Lower lobe of right lung (tissue), 2 donors: ENCODE measurements around the gene TMCO4. TPM values are rescaled to one million over a fixed set of nuclear protein-coding genes. Genes with fewer than 3 reads are reported as not detected.

Experiments used
- ATAC-seq, 2 donors: fragments of 200-7000 bp; cut with Tn5 transposase; one replicate each; pipeline ENCODE4 v1.9.1; 2020 to 2022; ENCODE audit warnings: mild to moderate bottlenecking in 2 of 2, moderate library complexity in 2 of 2
- DNase-seq: peaks from one replicate; pipeline ENCODE4 v3.0.0-alpha.2; 2020
- H3K27ac ChIP-seq: fragments of 200-600 bp; one replicate; pipeline ENCODE4 v1.8.0; 2022
- H3K27me3 ChIP-seq: fragments of 200-600 bp; one replicate; pipeline ENCODE4 v1.8.0; 2022; ENCODE audit warnings: low read depth
- H3K36me3 ChIP-seq: fragments of 200-600 bp; one replicate; pipeline ENCODE4 v1.8.0; 2022; ENCODE audit warnings: mild to moderate bottlenecking
- H3K4me1 ChIP-seq: fragments of 200-600 bp; one replicate; pipeline ENCODE4 v1.8.0; 2022
- H3K4me3 ChIP-seq: fragments of 200-600 bp; one replicate; pipeline ENCODE4 v1.8.0; 2022; ENCODE audit warnings: mild to moderate bottlenecking
- H3K9me3 ChIP-seq: fragments of 200-600 bp; one replicate; pipeline ENCODE4 v1.8.0; 2022
- intact Hi-C: fragments of 100-400 bp; cut with DNase I; formaldehyde crosslinking; loops from one replicate; pipeline ENCODE4 v1.11.0; 2022
- total RNA-seq: library from RNA; stranded (reverse); fragmentation: NEBNext Ultra II Directional; extraction: Animal tissue kit (Norgen Biotek cat#: 25700); gene quantifications from one replicate; pipeline ENCODE4 v1.2.1, GENCODE V29; 2021
- TF ChIP-seq, protein P1 (sequence below): fragments of 200-600 bp; IDR thresholded peaks from one replicate; pipeline ENCODE4 v1.8.0; 2022; ENCODE audit warnings: antibody characterized with exemption, mild to moderate bottlenecking
- donor health status: DM: no; HTN: yes; CAD: no; lungs with severe emphysema.

Gene TMCO4
- total RNA-seq, 1 donor from 2014 or later: 26.3 TPM

GRCh38 chr1:19715334-19716203, 84.1 kb downstream of the TMCO4 start:
- DNase-seq: peak; percentile 94
- peak; percentile 98 to 99 for ATAC-seq
- no peak overlapping the region for H3K4me3 ChIP-seq
- intact Hi-C loops: no loop called here
- TF ChIP-seq, protein P1, sequence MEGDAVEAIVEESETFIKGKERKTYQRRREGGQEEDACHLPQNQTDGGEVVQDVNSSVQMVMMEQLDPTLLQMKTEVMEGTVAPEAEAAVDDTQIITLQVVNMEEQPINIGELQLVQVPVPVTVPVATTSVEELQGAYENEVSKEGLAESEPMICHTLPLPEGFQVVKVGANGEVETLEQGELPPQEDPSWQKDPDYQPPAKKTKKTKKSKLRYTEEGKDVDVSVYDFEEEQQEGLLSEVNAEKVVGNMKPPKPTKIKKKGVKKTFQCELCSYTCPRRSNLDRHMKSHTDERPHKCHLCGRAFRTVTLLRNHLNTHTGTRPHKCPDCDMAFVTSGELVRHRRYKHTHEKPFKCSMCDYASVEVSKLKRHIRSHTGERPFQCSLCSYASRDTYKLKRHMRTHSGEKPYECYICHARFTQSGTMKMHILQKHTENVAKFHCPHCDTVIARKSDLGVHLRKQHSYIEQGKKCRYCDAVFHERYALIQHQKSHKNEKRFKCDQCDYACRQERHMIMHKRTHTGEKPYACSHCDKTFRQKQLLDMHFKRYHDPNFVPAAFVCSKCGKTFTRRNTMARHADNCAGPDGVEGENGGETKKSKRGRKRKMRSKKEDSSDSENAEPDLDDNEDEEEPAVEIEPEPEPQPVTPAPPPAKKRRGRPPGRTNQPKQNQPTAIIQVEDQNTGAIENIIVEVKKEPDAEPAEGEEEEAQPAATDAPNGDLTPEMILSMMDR: peak; percentile 86
- no peaks in the 10 kb centered on the region for H3K9me3 ChIP-seq
- peaks cover 10% of the 10 kb centered on the region for H3K36me3 ChIP-seq
- H3K4me1 ChIP-seq: no peaks in the 10 kb centered on the region
- no peak overlapping the region for H3K27ac ChIP-seq
- no peaks in the 10 kb centered on the region for H3K27me3 ChIP-seq

DNA sequence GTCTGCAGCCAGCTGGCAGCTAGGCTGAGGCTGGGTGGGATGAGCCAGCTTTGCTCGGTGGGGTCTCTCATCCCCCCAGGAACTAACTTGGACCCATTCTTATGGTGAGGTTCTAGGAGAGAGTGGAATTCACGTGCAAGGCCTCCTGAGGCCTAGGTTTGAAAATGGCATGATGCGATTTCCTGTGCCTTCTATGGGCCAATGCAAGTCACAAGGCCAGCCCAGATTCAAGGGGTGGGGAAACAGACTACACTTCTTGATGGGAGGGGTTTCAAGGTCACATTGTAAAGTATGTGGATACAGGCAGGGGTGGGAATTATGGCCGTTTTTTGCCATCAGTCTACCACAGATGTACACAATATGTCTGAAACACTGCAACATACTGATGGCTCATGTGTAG, 86.8 kb downstream of the TMCO4 start:
- no peaks in the 10 kb centered on the region for H3K9me3 ChIP-seq
- DNase-seq (no peak), ATAC-seq (no peak)
- H3K4me1 ChIP-seq: no peaks in the 10 kb centered on the region
- no peaks in the 10 kb centered on the region for H3K27me3 ChIP-seq
- no peak overlapping the region for H3K27ac ChIP-seq
- TF ChIP-seq, protein P1: no peak
- intact Hi-C loops: no loop called here
- H3K4me3 ChIP-seq: no peak overlapping the region
- H3K36me3 ChIP-seq: peaks cover 10% of the 10 kb centered on the region

GRCh38 chr1:19710825-19711611, 88.7 kb downstream of the TMCO4 start:
- TF ChIP-seq, protein P1: no peak
- Histone ChIP-seq H3K4me1 (no peaks in the 10 kb centered on the region), H3K9me3 (no peaks in the 10 kb centered on the region), H3K4me3 (no peak overlapping the region), H3K27ac (no peak overlapping the region), H3K36me3 (peaks cover 10% of the 10 kb centered on the region), H3K27me3 (no peaks in the 10 kb centered on the region)
- intact Hi-C loops: no loop called here
- no peak for ATAC-seq
- DNase-seq: no peak

DNA sequence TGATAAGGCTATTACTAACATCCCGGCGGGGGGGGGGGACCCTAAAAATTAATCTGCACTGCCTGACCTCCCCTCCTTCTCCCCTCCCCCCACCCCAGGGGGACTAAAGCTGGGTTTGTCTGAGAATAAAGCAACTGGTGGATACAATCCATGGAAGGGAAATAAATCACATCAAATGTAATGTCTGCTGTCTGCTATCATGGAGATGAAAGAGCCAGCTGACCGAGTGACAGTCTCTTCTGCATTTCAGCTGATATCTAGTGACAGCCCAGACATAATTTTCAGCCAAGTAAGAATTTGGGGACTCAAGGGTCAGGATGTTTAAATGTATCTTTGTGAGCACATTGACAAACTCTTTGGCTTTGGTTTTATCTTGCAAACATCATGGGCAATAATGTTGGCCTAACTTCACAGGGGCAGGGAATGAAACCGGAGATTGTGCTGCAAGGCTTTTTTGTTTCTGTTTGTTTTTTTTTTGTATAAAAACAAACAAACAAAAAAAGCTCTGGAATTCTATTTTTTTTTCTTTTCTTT, 90.4 kb downstream of the TMCO4 start:
- no peaks in the 10 kb centered on the region for H3K9me3 ChIP-seq
- H3K27me3 ChIP-seq: no peaks in the 10 kb centered on the region
- H3K4me1 ChIP-seq: no peaks in the 10 kb centered on the region
- DNase-seq (no peak), ATAC-seq (no peak)
- no peak overlapping the region for H3K27ac ChIP-seq
- no peak overlapping the region for H3K4me3 ChIP-seq
- TF ChIP-seq, protein P1: no peak
- H3K36me3 ChIP-seq: peaks cover 10% of the 10 kb centered on the region
- intact Hi-C loops: no loop called here

DNA sequence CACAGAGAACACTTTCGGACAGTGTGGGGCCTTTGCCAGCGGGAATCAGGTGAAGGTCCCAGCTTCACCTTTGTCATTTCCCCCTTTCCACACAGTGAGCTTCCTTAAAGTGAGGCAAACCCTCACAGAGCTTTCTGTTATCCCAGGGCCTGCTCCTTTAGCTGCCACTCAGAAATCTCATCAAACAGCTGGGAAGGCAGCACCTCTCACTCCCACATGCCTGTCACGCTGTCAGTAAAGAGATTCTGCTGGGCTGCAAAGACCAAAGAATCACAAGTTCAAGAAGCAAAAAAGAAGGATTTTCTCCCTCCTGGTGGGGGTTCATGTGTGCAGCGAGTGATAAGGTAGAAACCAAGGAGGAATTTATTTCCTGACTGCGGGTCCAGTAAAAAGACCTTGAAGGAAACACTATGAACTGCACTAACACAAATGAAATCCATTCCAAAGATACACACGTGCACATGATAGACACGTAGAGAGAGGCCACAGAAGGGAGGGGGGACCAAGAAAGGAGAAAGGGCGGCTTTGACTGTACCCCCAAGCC, 91.1 kb downstream of the TMCO4 start:
- no peaks in the 10 kb centered on the region for H3K9me3 ChIP-seq
- H3K4me3 ChIP-seq: no peak overlapping the region
- DNase-seq: no peak
- H3K27ac ChIP-seq: no peak overlapping the region
- peaks cover 10% of the 10 kb centered on the region for H3K36me3 ChIP-seq
- intact Hi-C loops: no loop called here
- ATAC-seq: no peak
- no peaks in the 10 kb centered on the region for H3K4me1 ChIP-seq
- H3K27me3 ChIP-seq: no peaks in the 10 kb centered on the region
- TF ChIP-seq, protein P1: no peak
